Adrenal gland (tissue), 12 donors: ENCODE data around the gene AFDN. TPM values are rescaled to one million over a fixed set of nuclear protein-coding genes. Genes with fewer than 3 reads are reported as not detected.
A peak's percentile ranks its signal among the peaks of the same experiment; 100 is the strongest.

Source experiments
- DNase-seq, 7 donors: peaks; one replicate each; pipeline ENCODE4 v3.0.0-alpha.2; 2019 to 2020
- H3K27ac ChIP-seq, 5 donors: fragments of 200-600 bp; sonication (generic) in 4 of 5; 1 replicate in 3 of 5; 2 replicates in 2 of 5; pipeline versions ENCODE4 v1.5.1 to v1.8.0; 2016 to 2020; ENCODE audit warnings: mild to moderate bottlenecking in 1 of 5
- H3K27me3 ChIP-seq: fragments of 200-600 bp; 2 replicates; pipeline ENCODE4 v1.8.0; 2021
- H3K36me3 ChIP-seq, 2 donors: fragments of 200-600 bp; replicated peaks in 1 of 2; 1 replicate in 1 of 2; 2 replicates in 1 of 2; pipeline versions ENCODE4 v1.5.1 to v1.8.0; 2018 to 2022
- H3K4me1 ChIP-seq, 2 donors: fragments of 200-600 bp; replicated peaks in 1 of 2; 1 replicate in 1 of 2; 2 replicates in 1 of 2; pipeline versions ENCODE4 v1.5.1 to v1.8.0; 2018 to 2021
- H3K4me3 ChIP-seq, 4 donors: fragments of 200-600 bp; sonication (generic) in 3 of 4; one replicate each; pipeline ENCODE4 v1.5.1; 2016 to 2018
- H3K9me3 ChIP-seq, 3 donors: fragments of 200-600 bp; sonication (generic) in 1 of 3; replicated peaks in 1 of 3; 1 replicate in 2 of 3; 2 replicates in 1 of 3; pipeline versions ENCODE4 v1.5.1 to v1.8.0; 2016 to 2021
- POLR2A ChIP-seq, 2 donors: fragments of 450-650 bp; IDR thresholded peaks; one replicate each; pipeline ENCODE4 v1.6.1; 2017; ENCODE audit warnings: antibody characterized with exemption in 2 of 2, mild to moderate bottlenecking in 2 of 2, moderate library complexity in 1 of 2
- WGBS, 4 donors: extraction: QIAGEN DNeasy Blood & Tissue Kit in 2 of 4; methylation state at CpG; one replicate each; pipeline versions ENCODE4 v1.1.5 to v1.1.7; 2013 to 2017; 5-methylcytosine and 5-hydroxymethylcytosine counted together
- intact Hi-C, 2 donors: fragments of 100-400 bp; cut with DNase I; formaldehyde crosslinking; loops; one replicate each; pipeline versions ENCODE4 v1.14.1 to v1.15.0; 2022 to 2023
- polyA plus RNA-seq, 3 donors: library from polyadenylated mRNA; stranded (reverse); fragments of 200-250 nt in 2 of 3; fragments of 350-450 nt in 1 of 3; fragmentation: Illumina TruSeq in 1 of 3; extraction: RNeasy Lipid Tissue Mini Kit (QIAGEN cat#74804) in 1 of 3; gene quantifications; one replicate each; pipeline ENCODE4 v1.2.3, GENCODE V29; 2013 to 2014
- total RNA-seq, 9 donors: library from RNA; depleted of rRNA in 4 of 9; stranded (reverse); fragments of >200 nt in 4 of 9; fragments of 120-200 nt in 1 of 9; fragmentation: NEBNext Ultra II Directional in 1 of 9; extraction: Animal tissue kit (Norgen Biotek cat#: 25700) in 1 of 9; gene quantifications; one replicate each; pipeline versions ENCODE4 v1.1.0 to v1.2.4, GENCODE V29; 2013 to 2023
- TF ChIP-seq, protein P1 (sequence below), 6 experiments: fragments of 450-650 bp in 4 of 6; fragments of 200-600 bp in 2 of 6; sonication (generic) in 1 of 6; IDR thresholded peaks; 1 replicate in 5 of 6; 2 replicates in 1 of 6; pipeline versions ENCODE4 v1.5.1 to v1.8.0; 2016 to 2021; ENCODE audit warnings: antibody characterized with exemption in 6 of 6, mild to moderate bottlenecking in 2 of 6, moderate library complexity in 1 of 6
- donor health status: healthy with polysubstance abuse.
- donor health status: Bipolar disorder and iron deficiency.
- donor health status: DM: yes; HTN: yes; CAD: no.
- donor health status: DM: no; HTN: no; CAD: no.
- donor health status: DM: no; HTN: no; CAD: no.
- donor health status: DM: yes; HTN: yes; CAD: no.

AFDN gene
- total and polyA plus RNA-seq, 12 donors = 15.2 to 47.1 (median 39.3) TPM

DNA sequence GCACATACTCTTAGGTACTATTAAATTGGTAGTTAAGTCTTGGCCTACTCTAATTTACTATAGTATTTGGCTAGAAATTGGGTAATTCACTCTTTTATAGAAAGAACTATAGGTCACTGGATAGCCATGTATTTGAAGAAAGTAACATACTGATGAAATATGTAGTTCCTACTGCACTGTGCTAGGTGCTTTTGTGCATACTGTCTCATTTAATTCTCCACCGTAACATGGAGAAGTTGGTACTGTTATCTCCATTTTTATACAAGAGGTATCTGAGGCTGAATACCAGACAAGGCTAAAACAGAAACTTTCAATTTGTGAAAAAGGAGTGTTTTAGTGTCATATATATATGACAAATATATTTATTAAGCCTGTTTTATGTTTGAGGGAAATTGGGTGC is 29.8 kb downstream of the AFDN start:
- Histone ChIP-seq H3K36me3 (no peaks in the 10 kb centered on the region), H3K4me1 (peaks cover 7 to 27% of the 10 kb centered on the region in 2 donors), H3K27me3 (no peaks in the 10 kb centered on the region), H3K9me3 (no peaks in the 10 kb centered on the region), H3K4me3 (no peak overlapping the region), H3K27ac (no peak overlapping the region)
- DNase-seq = no peak
- intact Hi-C loops = no loop called here
- TF ChIP-seq, protein P1, sequence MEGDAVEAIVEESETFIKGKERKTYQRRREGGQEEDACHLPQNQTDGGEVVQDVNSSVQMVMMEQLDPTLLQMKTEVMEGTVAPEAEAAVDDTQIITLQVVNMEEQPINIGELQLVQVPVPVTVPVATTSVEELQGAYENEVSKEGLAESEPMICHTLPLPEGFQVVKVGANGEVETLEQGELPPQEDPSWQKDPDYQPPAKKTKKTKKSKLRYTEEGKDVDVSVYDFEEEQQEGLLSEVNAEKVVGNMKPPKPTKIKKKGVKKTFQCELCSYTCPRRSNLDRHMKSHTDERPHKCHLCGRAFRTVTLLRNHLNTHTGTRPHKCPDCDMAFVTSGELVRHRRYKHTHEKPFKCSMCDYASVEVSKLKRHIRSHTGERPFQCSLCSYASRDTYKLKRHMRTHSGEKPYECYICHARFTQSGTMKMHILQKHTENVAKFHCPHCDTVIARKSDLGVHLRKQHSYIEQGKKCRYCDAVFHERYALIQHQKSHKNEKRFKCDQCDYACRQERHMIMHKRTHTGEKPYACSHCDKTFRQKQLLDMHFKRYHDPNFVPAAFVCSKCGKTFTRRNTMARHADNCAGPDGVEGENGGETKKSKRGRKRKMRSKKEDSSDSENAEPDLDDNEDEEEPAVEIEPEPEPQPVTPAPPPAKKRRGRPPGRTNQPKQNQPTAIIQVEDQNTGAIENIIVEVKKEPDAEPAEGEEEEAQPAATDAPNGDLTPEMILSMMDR (IDR thresholded peaks at IDR 0.05) = no peak
- TF ChIP-seq POLR2A (IDR thresholded peaks at IDR 0.05) = no peak
- WGBS, 4 donors = 90 to 100% (median 96%) methylated on average over 1 of the region's 1 CpG

DNA sequence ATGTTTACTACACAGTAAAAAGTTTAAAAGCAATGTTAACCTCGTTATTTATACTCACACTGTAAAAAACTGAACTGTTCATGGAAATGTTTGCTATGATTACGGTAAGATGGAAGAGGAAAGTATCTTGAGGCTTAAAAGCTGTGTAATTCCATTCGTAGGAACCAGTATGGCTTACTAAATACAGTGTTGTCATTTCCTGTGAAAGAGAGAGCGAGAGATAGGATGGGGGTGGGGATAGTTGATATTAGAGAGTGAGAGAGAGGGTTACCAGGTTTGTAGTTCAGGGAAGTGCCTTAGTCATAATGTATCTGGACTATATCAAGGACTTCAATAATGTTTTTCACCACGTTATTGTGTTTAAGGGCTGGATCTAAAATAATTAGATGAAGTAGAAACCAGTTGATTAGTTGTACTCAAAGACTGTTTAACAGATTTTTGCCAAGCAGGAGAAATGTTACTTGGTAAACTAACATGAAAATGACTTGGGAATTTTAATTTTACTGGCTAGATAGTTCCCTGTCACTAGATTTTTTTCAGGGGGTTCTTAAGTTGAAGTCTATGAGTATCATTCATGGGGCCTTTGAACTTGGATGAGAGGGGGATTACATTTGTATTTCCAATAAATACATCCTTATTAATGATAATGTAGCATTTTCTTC is 30.4 kb downstream of the AFDN start:
- 74 to 82% (median 77%) methylated on average over 5 of the region's 5 CpGs for WGBS, 4 donors
- Histone ChIP-seq H3K27ac (no peak overlapping the region), H3K4me1 (peaks cover 7 to 27% of the 10 kb centered on the region in 2 donors)

DNA sequence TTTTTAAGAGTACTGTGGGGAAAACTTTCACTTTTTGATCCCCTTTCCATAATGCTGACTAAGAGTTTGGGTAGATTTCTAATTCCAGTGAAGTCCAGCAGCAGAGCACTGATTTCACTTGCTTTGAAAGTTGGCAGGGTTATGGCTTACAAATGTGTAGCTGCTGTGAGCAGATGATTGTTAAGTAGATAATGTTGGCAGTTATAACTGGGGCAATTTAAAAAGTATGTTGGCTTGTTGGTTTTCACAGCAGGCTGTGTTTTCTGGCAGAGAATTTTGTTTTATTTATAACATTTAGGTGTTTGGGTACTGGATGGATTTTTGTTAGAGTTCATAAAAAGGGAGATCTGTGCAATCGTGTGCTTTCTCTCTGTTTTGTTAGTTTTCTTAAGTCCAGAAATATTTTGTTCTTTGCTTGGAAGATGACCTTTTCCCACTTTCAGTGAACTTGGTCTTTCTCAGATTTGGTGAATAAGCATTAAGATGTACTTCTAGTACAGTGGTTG is 31.4 kb downstream of the AFDN start:
- intact Hi-C loops = no loop called here
- H3K9me3 ChIP-seq = no peaks in the 10 kb centered on the region
- peaks cover 7 to 27% of the 10 kb centered on the region in 2 donors for H3K4me1 ChIP-seq
- peak in 1 of 7 donors; percentile 20 for DNase-seq
- WGBS, 4 donors = 39 to 57% (median 50%) methylated on average over 1 of the region's 1 CpG
- no peak for TF ChIP-seq POLR2A (IDR thresholded peaks at IDR 0.05)
- TF ChIP-seq, protein P1 (IDR thresholded peaks at IDR 0.05) = no peak
- no peaks in the 10 kb centered on the region for H3K27me3 ChIP-seq
- no peak overlapping the region for H3K4me3 ChIP-seq
- H3K36me3 ChIP-seq = no peaks in the 10 kb centered on the region
- no peak overlapping the region for H3K27ac ChIP-seq

More for the DNA sequence above, 30.4 kb downstream of the AFDN start:
- Histone ChIP-seq H3K4me3 (no peak overlapping the region), H3K27me3 (no peaks in the 10 kb centered on the region), H3K9me3 (no peaks in the 10 kb centered on the region), H3K36me3 (no peaks in the 10 kb centered on the region)
- TF ChIP-seq POLR2A (IDR thresholded peaks at IDR 0.05) = no peak
- TF ChIP-seq, protein P1 (IDR thresholded peaks at IDR 0.05) = no peak
- intact Hi-C loops = no loop called here
- no peak for DNase-seq

DNA sequence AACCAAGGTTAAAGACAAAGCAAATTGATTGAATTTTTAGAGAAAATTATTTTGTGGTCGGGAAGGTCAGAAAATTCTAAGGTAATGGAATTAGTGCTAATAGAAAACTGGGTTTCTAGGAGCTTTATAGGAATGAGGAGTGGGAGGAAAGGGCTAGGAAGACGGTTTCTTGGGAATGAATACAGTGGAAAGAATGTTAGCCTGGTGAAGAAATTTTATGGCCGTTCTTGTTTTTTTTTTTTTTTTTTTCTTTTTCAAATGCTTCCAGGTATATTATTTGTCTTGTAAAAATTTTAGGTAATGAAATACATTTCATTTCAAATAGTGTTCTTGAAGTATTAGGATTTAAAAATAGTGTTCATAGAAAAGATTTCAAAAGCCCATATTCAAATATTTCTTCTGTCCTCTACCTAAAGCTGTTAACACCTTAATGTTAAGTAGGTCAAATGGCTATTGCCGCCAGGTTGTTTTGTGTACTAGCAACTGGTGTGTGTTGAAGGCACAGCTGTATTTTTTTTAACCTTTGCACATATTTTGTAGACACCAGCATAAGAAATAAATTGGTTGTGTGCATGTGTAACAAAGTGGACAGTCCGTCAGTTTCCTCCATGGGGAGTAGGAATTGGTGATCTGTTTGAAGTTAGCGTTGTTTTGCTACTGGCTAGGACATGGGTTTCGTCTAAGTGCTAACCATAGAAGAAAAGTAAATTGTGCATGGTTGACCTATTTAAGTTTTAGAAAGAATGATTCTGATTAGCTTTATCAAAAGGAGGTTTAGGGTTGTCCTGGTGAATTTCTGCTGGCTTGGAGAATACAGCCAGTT is 32.3 kb downstream of the AFDN start:
- no peak overlapping the region for H3K4me3 ChIP-seq
- H3K36me3 ChIP-seq = no peaks in the 10 kb centered on the region
- H3K27ac ChIP-seq = no peak overlapping the region
- DNase-seq = no peak
- H3K4me1 ChIP-seq = peaks cover 7 to 27% of the 10 kb centered on the region in 2 donors
- H3K9me3 ChIP-seq = no peaks in the 10 kb centered on the region
- H3K27me3 ChIP-seq = no peaks in the 10 kb centered on the region
- TF ChIP-seq, protein P1 (IDR thresholded peaks at IDR 0.05) = no peak
- no peak for TF ChIP-seq POLR2A (IDR thresholded peaks at IDR 0.05)
- intact Hi-C loops = no loop called here
- 71 to 81% (median 74%) methylated on average over 7 of the region's 7 CpGs for WGBS, 4 donors
